ENCODE data around the gene PDE8A.

The PDE8A gene

DNA sequence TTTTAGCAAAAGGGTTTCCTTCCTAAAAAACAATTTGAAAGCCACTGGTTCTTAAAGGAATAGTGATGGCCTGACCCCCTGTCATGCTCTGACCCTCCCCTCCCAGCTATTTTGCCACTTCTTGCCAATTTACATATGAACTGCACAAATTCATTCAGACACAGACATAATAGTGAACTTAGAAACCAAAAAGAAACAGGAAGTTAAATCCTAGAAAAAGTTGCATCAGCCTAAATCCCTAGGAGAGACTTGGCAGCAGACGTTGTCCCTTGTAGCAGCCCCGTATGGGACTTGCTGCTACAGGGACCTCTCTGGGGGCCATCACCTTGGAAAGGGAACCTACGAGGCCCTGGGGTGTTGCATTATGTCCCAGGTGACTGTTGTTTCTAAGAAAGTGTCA, 14.3 kb upstream of the PDE8A start:
- TF ChIP-seq EZH2phosphoT487 (IDR thresholded peaks at IDR 0.05; ENCODE audit: low read length) (no peak), EZH2 (optimal IDR thresholded peaks at IDR 0.05; ENCODE audit: low read depth, low read length) (no peak), CTCF (IDR thresholded peaks at IDR 0.05; ENCODE audit: low read length) (no peak)
- Histone ChIP-seq H3K27ac (ENCODE audit: low read length) (no peak overlapping the region), H3K4me3 (ENCODE audit: low read length) (no peak overlapping the region), H3K9me2 (replicated peaks; ENCODE audit: insufficient read depth, low read length) (no peaks in the 10 kb centered on the region), H3K36me3 (replicated peaks; ENCODE audit: insufficient read depth, low read length) (no peaks in the 10 kb centered on the region), H3F3A (ENCODE audit: insufficient read depth, low read length) (no peaks in the 10 kb centered on the region), H3K79me2 (ENCODE audit: low read length) (no peaks in the 10 kb centered on the region), H3K4me2 (ENCODE audit: low read depth, low read length) (no peak overlapping the region), H3K4me1 (ENCODE audit: low read length) (no peaks in the 10 kb centered on the region), H3K27me3 (replicated peaks; ENCODE audit: insufficient read depth, low read length) (no peaks in the 10 kb centered on the region), H3K9me3 (replicated peaks; ENCODE audit: insufficient read depth, low read length) (no peaks in the 10 kb centered on the region), H3K9ac (ENCODE audit: low read length) (no peak overlapping the region), H2AFZ (ENCODE audit: low read length) (no peak overlapping the region), H4K20me1 (ENCODE audit: insufficient read depth, low read length) (no peaks in the 10 kb centered on the region)
- DNase-seq: no peak

DNA sequence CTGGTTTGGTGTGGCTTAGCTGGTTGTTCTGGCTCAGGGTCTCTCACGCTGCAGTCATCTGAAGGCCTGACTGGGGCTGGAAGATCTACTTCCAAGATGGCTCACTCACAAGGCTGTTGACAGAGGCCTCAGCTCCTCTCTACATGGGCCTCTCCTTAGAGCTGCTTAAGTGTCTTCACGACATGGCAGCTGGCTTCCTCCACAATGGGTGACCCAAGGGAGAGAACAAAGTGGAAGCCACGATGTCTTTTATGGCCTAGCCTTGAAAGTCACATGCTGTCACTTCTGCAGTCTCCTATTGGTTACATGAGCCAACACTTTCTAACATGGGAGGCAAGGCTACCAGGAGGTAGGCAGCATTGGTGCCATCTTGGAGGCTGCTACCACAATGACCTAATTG, 13.4 kb upstream of the PDE8A start:
- Histone ChIP-seq H3K9me3 (replicated peaks; ENCODE audit: insufficient read depth, low read length) (no peaks in the 10 kb centered on the region), H3K27me3 (replicated peaks; ENCODE audit: insufficient read depth, low read length) (no peaks in the 10 kb centered on the region), H3K4me1 (ENCODE audit: low read length) (no peaks in the 10 kb centered on the region), H4K20me1 (ENCODE audit: insufficient read depth, low read length) (no peaks in the 10 kb centered on the region), H3K27ac (ENCODE audit: low read length) (no peak overlapping the region), H2AFZ (ENCODE audit: low read length) (no peak overlapping the region), H3K36me3 (replicated peaks; ENCODE audit: insufficient read depth, low read length) (no peaks in the 10 kb centered on the region), H3K9ac (ENCODE audit: low read length) (no peak overlapping the region), H3K79me2 (ENCODE audit: low read length) (no peaks in the 10 kb centered on the region), H3F3A (ENCODE audit: insufficient read depth, low read length) (no peaks in the 10 kb centered on the region), H3K4me2 (ENCODE audit: low read depth, low read length) (no peak overlapping the region), H3K9me2 (replicated peaks; ENCODE audit: insufficient read depth, low read length) (no peaks in the 10 kb centered on the region), H3K4me3 (ENCODE audit: low read length) (no peak overlapping the region)
- TF ChIP-seq EZH2phosphoT487 (IDR thresholded peaks at IDR 0.05; ENCODE audit: low read length): no peak
- no peak for TF ChIP-seq CTCF (IDR thresholded peaks at IDR 0.05; ENCODE audit: low read length)
- no peak for TF ChIP-seq EZH2 (optimal IDR thresholded peaks at IDR 0.05; ENCODE audit: low read depth, low read length)
- no peak for DNase-seq

- H3K9me3 ChIP-seq (replicated peaks; ENCODE audit: insufficient read depth, low read length): no peaks in the 10 kb centered on the region
- no peaks in the 10 kb centered on the region for H3K9me2 ChIP-seq (replicated peaks; ENCODE audit: insufficient read depth, low read length)
- no peaks in the 10 kb centered on the region for H3F3A ChIP-seq (ENCODE audit: insufficient read depth, low read length)
- no peaks in the 10 kb centered on the region for H3K4me1 ChIP-seq (ENCODE audit: low read length)
- H2AFZ ChIP-seq (ENCODE audit: low read length): no peak overlapping the region
- H3K9ac ChIP-seq (ENCODE audit: low read length): no peak overlapping the region
- H3K79me2 ChIP-seq (ENCODE audit: low read length): no peaks in the 10 kb centered on the region
- TF ChIP-seq EZH2 (optimal IDR thresholded peaks at IDR 0.05; ENCODE audit: low read depth, low read length) (no peak), CTCF (IDR thresholded peaks at IDR 0.05; ENCODE audit: low read length) (no peak), EZH2phosphoT487 (IDR thresholded peaks at IDR 0.05; ENCODE audit: low read length) (no peak)
- no peak overlapping the region for H3K4me2 ChIP-seq (ENCODE audit: low read depth, low read length)
- H3K4me3 ChIP-seq (ENCODE audit: low read length): no peak overlapping the region
- H3K36me3 ChIP-seq (replicated peaks; ENCODE audit: insufficient read depth, low read length): no peaks in the 10 kb centered on the region
- H3K27ac ChIP-seq (ENCODE audit: low read length): no peak overlapping the region
- no peak for DNase-seq
- no peaks in the 10 kb centered on the region for H3K27me3 ChIP-seq (replicated peaks; ENCODE audit: insufficient read depth, low read length)
- H4K20me1 ChIP-seq (ENCODE audit: insufficient read depth, low read length): no peaks in the 10 kb centered on the region
These were observed 12.4 kb upstream of the PDE8A start for GRCh38 chr15:84969257-84969656.
